HG03159 (cell line): ENCODE data around the gene PCDHA7.
"Not testable (repeated sequence)": the region's sequence is repeated elsewhere in the genome, so short reads cannot be mapped to it uniquely, and the experiment has no call there.

Experiments used
- ATAC-seq: cut with Tn5 transposase; IDR thresholded peaks from one replicate; pipeline ENCODE4 v1.9.1; 2021; ENCODE audit warnings: mild to moderate bottlenecking, moderate library complexity; ENCODE audit not compliant: unreplicated experiment

Gene PCDHA7

DNA sequence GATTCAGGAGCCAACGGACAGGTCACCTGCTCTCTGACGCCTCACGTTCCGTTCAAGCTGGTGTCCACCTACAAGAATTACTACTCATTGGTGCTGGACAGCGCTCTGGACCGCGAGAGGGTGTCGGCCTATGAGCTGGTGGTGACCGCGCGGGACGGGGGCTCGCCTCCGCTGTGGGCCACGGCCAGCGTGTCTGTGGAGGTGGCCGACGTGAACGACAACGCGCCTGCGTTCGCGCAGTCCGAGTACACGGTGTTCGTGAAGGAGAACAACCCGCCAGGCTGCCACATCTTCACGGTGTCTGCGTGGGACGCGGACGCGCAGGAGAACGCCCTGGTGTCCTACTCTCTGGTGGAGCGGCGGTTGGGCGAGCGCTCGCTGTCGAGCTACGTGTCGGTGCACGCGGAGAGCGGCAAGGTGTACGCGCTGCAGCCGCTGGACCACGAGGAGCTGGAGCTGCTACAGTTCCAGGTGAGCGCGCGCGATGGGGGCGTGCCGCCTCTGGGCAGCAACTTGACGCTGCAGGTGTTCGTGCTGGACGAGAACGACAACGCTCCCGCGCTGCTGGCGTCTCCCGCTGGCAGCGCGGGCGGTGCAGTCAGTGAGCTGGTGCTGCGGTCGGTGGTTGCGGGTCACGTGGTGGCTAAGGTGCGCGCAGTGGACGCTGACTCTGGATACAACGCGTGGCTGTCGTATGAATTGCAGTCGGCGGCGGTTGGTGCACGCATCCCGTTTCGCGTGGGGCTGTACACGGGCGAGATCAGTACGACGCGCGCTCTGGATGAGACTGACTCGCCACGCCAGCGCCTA lies 23.3 kb downstream of the PCDHA7 start:
- ATAC-seq = no peak

DNA sequence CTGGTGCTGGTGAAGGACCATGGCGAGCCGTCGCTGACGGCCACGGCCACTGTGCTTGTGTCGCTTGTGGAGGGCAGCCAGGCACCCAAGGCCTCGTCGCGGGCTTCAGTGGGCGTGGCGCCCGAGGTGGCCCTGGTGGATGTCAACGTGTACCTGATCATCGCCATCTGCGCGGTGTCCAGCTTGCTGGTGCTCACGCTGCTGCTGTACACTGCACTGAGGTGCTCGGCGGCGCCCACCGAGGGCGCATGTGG lies 23.8 kb downstream of the PCDHA7 start:
- no peak for ATAC-seq

DNA sequence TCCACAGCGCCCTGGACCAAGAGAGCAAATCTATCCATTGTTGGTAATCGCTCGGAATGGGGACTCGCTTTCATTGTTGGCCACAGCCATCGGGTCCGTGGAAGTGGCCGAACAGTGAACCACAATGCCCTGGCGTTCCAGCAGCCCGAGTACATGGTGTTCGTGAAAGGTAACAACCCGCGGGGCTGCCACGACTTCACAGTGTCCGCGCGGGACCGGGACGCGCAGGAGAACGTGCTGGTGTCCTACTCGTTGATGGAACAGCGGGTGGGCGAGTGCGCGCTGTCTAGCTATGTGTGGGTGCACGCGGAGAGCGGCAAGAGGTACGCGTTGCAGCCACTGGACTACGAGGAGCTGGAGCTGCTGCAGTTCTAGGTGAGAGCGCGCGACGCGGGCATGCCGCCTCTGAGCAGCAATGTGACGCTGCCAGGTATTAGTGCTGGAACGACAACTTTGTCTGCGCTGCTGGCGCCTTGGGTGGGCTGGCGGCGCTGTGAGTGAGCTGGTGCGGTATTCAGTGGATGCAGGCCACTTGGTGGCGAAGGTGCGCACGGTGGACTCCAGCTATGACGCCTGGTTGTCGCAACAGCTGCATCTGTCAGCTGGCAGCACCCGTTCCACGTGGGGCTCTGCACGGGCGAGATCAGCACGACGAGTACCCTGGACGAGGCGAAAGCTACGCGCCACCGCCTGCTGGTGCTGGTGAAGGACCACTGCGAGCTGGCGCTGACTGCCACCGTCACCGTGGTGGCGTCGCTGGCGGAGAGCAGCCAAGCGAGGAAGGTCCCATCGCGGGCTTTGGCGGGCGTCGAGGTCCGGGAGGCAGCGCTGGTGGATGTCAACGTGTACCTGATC lies 28.6 kb downstream of the PCDHA7 start:
- ATAC-seq = no peak

- ATAC-seq = no peak
Observed at GRCh38 chr5:140868721-140869554, 34.9 kb downstream of the PCDHA7 start, which contains the start of gene PCDHA11. Gene PCDHA11 (plus strand): TSS chr5:140868957. CDS start chr5:140869104, 147 bp downstream.

- no peak for ATAC-seq
Observed at GRCh38 chr5:140869555-140869886, 35.5 kb downstream of the PCDHA7 start.

DNA sequence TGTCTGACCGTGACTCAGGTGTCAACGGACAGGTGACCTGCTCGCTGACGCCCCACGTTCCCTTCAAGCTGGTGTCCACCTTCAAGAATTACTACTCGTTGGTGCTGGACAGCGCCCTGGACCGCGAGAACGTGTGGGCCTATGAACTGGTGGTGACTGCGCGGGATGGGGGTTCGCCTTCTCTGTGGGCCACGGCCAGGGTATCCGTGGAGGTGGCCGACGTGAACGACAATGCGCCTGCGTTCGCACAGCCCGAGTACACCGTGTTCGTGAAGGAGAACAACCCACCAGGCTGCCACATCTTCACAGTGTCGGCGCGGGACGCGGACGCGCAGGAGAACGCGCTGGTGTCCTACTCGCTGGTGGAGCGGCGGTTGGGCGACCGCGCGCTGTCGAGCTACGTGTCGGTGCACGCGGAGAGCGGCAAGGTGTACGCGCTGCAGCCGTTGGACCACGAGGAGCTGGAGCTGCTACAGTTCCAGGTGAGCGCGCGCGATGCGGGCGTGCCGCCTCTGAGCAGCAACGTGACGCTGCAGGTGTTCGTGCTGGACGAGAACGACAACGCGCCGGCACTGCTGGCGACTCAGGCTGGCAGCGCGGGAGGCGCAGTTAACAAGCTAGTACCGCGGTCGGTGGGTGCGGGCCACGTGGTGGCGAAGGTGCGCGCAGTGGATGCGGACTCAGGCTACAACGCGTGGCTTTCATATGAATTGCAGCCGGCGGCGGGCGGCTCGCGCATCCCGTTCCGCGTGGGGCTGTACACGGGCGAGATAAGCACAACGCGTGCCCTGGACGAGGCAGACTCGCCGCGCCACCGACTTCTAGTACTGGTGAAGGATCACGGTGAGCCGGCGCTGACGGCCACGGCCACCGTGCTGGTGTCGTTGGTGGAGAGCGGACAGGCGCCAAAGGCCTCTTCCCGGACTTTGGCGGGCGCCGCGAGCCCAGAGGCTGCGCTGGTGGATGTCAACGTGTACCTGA lies 36.4 kb downstream of the PCDHA7 start:
- ATAC-seq = no peak

GRCh38 chr5:140875085-140876065 lies 41.3 kb downstream of the PCDHA7 start, which contains the start of gene PCDHA12:
Gene PCDHA12 (plus strand): TSS chr5:140875308. CDS start chr5:140875473, 165 bp downstream.
- ATAC-seq = no peak

- not testable (repeated sequence) for ATAC-seq
Observed at GRCh38 chr5:140876541-140877261, 42.6 kb downstream of the PCDHA7 start.

DNA sequence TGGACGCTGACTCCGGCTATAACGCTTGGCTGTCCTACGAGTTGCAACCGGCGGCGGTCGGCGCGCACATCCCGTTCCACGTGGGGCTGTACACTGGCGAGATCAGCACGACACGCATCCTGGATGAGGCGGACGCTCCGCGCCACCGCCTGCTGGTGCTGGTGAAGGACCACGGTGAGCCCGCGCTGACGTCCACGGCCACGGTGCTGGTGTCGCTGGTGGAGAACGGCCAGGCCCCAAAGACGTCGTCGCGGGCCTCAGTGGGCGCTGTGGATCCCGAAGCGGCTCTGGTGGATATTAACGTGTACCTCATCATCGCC lies 43.2 kb downstream of the PCDHA7 start:
- ATAC-seq = no peak

DNA sequence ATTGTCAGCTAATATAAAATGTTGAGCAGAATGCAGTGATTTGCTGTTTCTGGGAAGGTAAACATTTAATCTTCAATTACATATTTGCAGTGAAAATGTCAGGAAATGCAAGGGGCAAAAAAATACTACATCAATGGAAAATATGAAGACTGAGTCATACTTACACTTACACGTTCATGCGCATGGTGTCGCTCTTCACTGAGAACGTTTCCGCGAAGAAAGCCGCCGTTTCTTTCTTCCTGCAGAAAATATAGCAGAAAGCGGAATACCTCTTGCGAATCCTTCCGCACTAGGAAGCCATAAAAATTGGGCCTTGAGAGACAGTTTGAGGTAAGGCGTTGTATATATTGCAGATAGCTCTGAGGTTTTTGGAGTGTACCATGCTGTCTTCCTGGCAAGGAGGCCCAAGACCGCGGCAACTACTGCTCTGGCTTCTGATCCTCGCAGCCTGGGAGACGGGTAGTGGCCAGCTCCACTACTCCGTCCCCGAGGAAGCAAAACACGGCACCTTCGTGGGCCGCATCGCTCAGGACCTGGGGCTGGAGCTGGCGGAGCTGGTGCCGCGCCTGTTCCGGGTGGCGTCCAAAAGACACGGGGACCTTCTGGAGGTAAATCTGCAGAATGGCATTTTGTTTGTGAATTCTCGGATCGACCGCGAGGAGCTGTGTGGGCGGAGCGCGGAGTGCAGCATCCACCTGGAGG lies 48.0 kb downstream of the PCDHA7 start, which contains the start of gene PCDHA13:
TSS of gene PCDHA13 (plus strand) at position 236 of the 702 bp plus-strand sequence. CDS start at position 381, 145 bp downstream.
- ATAC-seq = no peak

DNA sequence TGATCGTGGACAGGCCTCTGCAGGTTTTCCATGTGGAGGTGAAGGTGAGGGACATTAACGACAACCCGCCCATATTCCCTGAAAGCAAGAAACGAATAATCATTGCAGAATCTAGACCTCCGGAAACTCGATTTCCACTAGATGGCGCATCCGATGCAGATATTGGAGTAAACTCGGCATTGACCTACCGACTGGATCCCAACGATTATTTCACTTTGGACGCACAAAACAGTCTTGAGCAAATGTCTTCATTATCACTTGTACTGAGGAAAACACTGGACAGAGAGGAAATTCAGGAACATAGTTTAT lies 48.5 kb downstream of the PCDHA7 start:
- ATAC-seq = no peak

DNA sequence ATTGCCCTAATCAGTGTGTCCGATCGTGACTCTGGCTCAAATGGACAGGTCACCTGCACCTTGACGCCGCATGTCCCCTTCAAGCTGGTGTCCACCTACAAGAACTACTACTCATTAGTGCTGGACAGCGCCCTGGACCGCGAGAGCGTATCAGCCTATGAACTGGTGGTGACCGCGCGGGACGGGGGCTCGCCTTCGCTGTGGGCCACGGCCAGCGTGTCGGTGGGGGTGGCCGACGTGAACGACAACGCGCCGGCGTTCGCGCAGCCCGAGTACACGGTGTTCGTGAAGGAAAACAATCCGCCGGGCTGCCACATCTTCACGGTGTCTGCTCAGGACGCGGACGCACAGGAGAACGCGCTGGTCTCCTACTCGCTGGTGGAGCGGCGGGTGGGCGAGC lies 49.3 kb downstream of the PCDHA7 start:
- ATAC-seq = no peak

GRCh38 chr5:140883927-140884697 lies 50.0 kb downstream of the PCDHA7 start:
- no peak for ATAC-seq
